WTC11 (cell line): ENCODE data around the gene DNM3.

Source experiments
- CTCF ChIP-seq: fragments of 200-600 bp; IDR thresholded peaks from 2 replicates; pipeline ENCODE4 v1.8.0; 2022; ENCODE audit warnings: antibody characterized with exemption
- TP53 ChIP-seq: sonication (generic); formaldehyde crosslinking; IDR thresholded peaks from 2 replicates; pipeline ENCODE4 v1.8.1; 2023; ENCODE audit warnings: mild to moderate bottlenecking, missing genetic modification reagents
- TF ChIP-seq, protein P1 (sequence below): sonication (generic); formaldehyde crosslinking; conservative IDR thresholded peaks from 2 replicates; pipeline ENCODE4 v1.8.1; 2022; ENCODE audit warnings: mild to moderate bottlenecking, missing genetic modification reagents

- TF ChIP-seq CTCF (no peak), TP53 (CRISPR knock-in tag) (no peak)
- TF ChIP-seq, protein P1, sequence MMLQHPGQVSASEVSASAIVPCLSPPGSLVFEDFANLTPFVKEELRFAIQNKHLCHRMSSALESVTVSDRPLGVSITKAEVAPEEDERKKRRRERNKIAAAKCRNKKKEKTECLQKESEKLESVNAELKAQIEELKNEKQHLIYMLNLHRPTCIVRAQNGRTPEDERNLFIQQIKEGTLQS (CRISPR knock-in tag), result no peak
Measured at GRCh38 chr1:171802207-171802606, 39.1 kb upstream of the DNM3 start.
